HL-60/S4 treated with phorbol 12-myristate 13-acetate at 8.2 ng/mL for 4 days and 3 days (cell line): ENCODE results near the gene HOXD1.

Source experiments
- in situ Hi-C: fragments of 300-500 bp; cut with MboI; formaldehyde crosslinking; loops from 2 replicates; pipeline ENCODE4 v1.15.0; 2022; ENCODE audit warnings: low sequenced_read_pairs

The HOXD1 gene

DNA sequence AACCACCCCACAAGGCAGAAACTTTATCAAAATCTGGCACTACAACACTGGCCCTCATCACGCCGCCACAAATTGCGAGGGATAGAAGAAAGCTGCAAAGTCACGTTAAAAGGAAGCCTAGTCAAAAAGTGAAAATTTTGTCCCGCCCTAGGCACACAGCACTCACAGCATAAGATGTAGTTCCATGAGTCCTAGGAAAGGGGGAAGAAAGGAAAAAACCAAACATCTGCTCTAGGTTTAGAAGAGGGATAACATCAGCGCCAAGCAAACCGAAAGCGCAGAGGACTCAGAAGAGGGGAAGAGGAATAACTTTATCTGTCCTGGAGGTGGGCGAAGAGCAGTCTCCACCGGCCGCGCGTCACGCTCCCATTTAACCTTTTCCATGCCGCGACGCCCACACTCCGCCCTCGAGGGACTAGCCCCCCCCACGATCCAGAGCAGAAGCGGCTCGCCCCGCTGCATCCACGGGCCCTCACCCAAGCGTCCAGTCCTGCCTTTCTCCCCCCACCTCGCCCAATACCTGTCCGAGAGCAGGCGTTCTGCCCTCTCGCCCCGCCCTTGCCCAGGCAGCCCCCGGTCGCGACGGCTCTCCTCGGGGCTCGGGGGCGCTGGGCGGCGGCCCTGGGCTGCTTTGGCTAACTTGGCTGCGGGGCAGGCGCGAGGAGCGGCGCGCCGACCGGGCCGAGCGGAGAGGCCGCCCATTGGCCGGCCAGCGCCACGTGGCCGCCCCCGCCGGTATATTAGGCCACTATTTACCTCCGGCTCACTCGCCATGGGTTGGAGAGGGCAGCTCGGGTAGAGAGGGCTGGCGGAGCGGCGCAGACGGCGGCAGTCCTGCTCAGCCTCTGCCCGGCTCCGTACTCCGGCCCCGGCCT lies at the start of gene HOXD1:
HOXD1 (plus strand) TSS at position 770 of the 875 bp plus-strand sequence. CDS start 134 bp downstream, outside the sequence.
- in situ Hi-C loops: no loop called here

DNA sequence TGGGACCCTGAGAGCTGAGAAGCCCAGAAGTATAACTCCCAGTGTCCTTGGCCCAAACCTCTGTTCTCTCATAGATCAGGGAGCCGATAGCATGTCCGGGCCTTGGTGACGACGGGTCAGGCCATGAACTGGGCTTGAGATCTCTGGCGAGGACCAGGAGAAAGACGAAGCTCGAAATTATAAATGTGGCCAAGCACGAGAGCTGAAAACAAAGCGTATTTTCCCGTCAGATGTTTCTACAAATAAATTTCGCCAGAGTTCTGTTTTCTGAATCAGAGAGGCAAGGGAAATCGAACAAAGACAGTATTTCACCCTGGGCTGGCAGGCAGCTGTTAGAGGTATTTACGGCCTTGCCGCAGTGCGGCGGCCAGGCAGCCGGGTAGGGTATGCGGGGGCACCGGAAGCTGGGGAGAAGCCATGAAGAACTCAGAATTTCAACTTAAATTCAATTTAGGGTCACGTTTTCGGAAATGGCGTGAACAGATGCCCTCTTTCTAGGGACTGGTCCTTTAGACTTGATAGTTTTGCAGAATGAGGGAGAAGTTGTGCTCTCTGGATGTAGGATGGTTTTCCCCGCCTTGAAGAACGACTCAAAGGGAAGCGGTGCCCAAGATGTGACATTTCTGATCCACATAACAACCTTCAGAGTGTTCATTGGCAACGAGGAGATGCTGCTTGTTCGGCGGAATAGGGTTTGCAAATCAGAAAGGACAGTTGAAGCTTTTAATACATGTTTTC lies 49.4 kb upstream of the HOXD1 start:
- in situ Hi-C loops: loop anchor here (25.0 kb wide), 2 partner anchors 523 to 998 kb away; no protein-coding TSS in a partner anchor

DNA sequence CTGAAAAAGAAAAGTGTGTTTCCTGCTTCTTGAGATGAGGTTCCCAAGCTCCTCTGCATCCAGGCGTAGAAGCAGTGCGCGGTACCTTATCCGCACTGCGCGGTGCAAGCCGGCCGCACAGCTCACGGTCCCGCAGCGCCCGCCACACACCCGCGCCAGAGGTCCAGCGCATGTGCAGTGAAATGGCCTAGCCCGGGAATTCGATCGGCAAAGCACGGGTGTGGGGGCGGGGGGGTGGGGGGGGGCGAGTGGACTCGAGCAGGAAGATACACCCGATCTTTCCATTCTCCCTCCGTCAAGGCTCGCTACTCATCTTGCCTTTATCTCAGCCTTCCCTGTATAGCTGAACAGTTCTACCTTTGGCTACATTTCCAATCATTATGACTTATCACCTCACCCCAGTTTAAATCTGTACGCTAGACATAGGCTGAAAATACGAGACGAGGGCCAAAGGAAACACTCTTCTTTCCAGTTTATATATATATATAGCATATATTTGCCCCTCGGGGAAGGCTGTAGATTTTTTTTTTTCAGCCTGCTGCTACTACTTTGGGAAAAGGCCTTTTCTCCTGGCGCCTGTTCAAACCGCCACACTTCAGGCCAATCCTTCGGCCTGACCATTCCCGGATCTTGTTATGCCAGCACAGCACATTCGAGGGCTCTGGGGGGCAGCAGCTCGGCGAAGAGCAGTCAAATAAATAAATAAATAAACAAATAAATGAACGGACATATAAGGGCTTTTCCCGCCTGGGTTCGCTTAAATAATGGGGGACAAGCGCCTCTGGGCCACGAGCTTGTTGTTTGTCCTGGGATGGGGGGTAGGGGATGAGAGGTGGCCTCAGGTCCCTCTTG lies 48.6 kb upstream of the HOXD1 start:
- in situ Hi-C loops: loop anchor here (25.0 kb wide), 2 partner anchors 522 to 997 kb away; no protein-coding TSS in a partner anchor

DNA sequence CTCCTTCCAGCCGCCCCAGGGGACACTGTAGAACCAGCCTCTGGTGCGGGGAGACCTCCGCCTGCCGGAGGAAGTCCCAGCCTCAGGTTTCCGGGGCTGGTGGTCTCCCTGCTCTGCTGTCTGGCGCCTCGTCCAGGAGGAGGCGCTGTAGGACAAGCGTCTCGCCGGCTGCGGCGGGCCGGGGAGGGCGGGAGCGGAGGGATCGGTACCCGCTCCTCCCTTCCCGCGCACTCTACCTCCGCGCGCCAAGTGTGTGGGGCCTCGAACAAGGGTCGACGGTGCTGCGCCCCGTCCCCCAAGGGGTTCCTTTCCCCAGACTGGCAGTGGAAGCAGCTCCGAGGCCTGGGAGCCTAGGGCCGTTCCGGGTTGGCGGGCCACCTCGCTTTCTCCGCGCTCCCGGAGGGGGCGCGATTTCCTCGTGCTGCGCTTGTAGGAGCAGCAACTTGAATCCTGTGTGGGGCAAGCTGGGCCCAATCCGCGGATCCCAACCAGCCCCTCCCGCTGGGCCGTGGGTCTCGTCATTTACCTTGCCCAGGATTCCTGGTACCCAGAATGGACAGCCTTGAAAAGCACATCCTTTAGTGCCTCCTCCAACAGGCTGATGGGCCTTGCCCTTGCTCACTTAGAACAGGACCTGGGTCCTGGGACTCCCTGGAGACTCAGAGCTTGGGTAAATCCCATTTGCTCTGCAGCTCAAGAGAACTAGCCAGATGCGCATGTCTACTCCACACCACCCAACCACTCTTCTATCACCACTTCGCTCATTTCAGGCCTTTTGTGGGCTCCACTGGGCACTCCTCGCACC lies 47.8 kb upstream of the HOXD1 start:
- in situ Hi-C loops: loop anchor here (25.0 kb wide), 2 partner anchors 522 to 997 kb away; no protein-coding TSS in a partner anchor

DNA sequence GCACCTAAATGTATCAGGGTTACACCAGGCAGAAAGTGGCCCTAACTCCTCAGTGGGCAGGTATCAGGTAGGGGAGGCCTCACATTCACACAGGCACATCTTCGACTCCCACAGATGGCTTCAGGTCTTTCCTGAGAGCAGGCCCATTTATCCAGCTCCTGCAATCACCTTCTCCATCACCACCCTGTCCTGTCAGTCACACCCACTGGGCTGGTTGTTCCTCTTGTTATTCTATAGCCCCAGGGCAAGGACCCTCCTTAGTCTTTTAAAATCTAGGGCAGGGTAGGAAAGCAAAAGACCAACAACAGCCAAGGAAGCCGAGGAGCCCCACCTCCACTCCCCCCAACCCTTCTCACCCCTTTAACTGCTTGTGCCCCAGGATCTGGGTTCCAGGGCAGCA lies 46.2 kb upstream of the HOXD1 start:
- in situ Hi-C loops: loop anchor here (25.0 kb wide), 2 partner anchors 520 to 995 kb away; no protein-coding TSS in a partner anchor

DNA sequence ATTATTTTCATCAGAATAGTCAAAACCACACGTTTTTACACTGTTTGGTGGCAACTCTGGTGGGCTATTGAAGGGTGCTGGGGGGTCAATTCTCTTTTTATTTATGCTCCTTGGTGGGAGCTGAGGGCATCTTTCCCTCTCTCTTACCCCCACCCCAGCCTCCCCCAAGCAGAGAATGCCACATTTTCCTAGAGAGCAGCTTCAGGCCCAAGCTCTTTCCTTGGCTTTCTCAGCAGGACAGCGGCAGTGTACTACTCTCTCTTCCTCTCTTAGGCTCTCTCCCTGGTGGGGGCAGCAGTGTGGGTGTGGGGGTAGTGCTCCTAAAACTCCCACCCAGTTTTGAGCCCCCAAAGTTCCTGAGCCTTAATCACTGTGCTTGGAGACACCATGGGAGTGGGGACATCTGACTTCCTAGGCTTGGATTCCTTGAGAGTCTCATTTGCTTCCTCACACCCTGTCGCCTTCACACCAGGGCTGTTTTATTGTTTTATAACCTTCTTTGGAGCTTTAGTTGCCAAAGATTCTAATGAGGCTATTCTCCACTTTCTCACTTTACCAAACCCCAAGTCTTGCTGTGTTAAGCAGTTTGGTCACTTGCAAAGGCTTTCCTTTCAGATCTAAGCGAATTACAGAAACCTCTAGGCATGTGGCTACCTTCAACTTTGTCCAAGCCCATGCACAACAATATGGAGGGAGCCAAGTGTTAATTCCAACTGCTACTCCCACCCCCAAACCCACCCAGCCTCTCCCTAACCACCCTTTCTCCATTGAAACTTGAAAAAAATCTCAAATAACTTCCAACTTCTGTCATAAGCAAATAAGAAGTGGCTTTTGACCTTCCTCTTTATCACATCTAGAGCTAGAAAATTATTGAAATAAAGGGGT lies 43.1 kb upstream of the HOXD1 start:
- in situ Hi-C loops: loop anchor here (25.0 kb wide), 2 partner anchors 517 to 992 kb away; no protein-coding TSS in a partner anchor

DNA sequence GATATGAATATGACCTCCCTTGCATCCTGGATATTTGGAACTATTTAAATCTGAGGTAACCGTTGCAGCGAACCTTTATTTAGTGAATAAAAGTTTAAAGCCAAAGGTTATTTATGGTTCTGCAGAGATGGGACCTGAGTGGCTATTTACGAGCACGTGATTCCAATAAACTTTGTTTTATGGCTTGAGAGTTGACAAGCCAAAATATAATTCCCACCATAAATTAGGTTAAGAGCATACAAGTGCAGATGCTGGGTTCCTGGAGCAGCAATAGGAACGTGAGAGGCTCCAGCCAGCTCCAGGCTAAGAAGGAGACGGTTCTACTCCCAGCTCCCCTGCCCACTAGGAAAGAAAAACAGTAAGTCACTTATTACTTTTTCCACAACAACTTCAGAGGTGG lies 42.4 kb upstream of the HOXD1 start:
- in situ Hi-C loops: loop anchor here (25.0 kb wide), 2 partner anchors 516 to 991 kb away; no protein-coding TSS in a partner anchor

DNA sequence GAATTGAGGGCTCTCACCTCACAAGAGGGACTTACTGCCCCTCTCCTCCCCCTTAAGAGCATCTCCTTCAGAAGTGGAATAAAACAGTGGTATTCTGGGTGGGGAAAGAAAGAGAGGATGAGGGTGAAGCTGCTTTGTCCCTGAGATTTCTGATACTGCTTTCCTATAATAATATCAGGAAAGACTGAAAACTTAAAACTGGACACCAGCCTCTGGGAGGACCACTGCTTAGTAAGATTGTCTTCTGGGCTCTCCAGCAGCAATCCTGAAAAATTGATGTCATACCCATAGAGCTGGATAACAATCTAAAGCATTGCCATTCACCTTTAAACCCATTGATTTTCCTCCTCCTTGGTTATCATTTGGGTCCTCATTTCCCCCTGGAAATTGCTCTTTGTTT lies 41.8 kb upstream of the HOXD1 start:
- in situ Hi-C loops: loop anchor here (25.0 kb wide), 2 partner anchors 516 to 991 kb away; no protein-coding TSS in a partner anchor

- in situ Hi-C loops: loop anchor here (25.0 kb wide), 2 partner anchors 515 to 990 kb away; no protein-coding TSS in a partner anchor
Observed at GRCh38 chr2:176147210-176147799, 41.2 kb upstream of the HOXD1 start.

DNA sequence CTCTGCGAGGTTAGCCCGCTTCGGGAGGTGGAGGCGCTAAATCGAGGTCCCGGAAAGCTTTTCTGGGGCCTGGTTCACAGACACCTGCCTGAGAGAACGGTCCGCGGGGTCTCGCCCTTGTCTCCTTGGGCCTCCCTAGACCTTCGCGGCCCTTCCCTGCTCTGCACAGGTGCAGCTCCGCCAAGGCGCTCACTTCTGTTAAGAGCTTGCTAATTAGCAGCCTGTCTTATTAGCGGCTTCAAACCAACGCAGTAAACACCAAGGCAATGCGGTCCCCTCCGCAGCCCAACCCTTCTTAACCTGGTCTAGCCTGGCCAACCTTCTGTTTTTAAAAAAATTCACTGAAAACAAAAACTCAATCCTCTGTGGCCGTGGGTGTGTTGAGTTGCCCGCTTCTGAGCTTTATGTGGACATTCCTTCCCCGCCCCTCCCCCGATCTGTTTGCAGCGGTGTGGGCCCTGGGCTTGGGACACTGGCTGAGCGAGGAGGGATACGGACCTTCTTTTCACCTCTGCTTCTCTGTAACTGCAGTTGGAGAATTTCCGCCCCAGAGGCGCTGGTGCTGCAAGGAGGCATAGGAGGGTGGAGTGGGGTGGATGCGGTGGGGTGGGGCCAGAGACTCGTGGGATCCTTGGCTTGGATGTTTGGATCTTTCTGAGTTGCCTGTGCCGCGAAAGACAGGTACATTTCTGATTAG lies 40.5 kb upstream of the HOXD1 start:
- in situ Hi-C loops: loop anchor here (25.0 kb wide), 2 partner anchors 514 to 989 kb away; no protein-coding TSS in a partner anchor

GRCh38 chr2:176148751-176149421 lies 39.6 kb upstream of the HOXD1 start:
- in situ Hi-C loops: loop anchor here (25.0 kb wide), 2 partner anchors 513 to 988 kb away; no protein-coding TSS in a partner anchor

DNA sequence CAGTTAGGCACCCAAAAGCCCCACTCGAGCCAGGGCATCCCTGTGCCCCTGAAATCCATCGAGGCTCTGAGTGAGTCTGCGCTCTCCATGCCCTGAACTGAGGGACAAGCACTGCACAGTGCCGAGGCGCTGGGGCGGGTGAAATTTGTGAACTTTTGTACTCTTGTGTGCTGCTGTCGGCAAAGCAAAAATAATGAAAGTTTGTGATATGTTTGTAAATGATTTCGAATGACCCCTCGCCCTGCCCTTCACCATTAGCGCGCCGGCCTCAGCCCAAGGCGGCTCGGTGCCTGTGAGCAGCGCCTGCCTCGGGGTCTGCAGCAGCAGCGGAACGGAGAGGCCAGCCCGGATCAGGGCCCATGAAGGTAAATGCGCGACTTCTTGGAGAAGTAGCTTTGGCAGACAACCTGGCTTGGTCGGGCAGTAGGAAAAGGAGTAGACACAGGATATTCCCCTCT lies 39.0 kb upstream of the HOXD1 start:
- in situ Hi-C loops: loop anchor here (25.0 kb wide), 2 partner anchors 513 to 988 kb away; no protein-coding TSS in a partner anchor

DNA sequence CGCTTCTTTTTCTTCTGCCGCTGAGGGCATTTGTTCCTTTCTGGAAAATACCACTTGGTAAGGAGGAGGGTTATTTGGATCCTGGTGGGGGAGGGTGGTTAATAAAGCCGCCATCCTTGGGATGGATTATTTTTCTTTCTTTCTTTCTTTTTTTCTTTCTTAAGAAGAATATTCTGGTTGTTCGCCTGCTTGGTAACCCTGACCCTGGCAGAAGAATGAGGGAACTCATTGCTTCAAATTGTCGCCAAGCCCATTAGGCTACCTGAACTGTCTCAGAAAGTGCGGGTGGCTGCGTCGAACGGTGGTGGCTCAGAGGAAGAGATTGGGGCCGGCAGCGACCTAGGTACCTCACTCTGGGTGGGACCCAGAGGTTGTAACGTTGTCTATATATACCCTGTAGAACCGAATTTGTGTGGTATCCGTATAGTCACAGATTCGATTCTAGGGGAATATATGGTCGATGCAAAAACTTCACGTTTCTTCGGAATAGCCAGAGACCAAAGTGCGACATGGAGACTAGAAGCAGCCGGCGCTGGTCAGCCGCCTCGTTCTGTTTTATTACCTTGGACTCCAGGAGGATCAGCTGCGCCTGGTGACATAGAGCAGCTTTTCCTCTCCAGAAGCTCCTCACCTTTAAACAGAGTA lies 38.4 kb upstream of the HOXD1 start:
- in situ Hi-C loops: loop anchor here (25.0 kb wide), 2 partner anchors 512 to 987 kb away; no protein-coding TSS in a partner anchor

DNA sequence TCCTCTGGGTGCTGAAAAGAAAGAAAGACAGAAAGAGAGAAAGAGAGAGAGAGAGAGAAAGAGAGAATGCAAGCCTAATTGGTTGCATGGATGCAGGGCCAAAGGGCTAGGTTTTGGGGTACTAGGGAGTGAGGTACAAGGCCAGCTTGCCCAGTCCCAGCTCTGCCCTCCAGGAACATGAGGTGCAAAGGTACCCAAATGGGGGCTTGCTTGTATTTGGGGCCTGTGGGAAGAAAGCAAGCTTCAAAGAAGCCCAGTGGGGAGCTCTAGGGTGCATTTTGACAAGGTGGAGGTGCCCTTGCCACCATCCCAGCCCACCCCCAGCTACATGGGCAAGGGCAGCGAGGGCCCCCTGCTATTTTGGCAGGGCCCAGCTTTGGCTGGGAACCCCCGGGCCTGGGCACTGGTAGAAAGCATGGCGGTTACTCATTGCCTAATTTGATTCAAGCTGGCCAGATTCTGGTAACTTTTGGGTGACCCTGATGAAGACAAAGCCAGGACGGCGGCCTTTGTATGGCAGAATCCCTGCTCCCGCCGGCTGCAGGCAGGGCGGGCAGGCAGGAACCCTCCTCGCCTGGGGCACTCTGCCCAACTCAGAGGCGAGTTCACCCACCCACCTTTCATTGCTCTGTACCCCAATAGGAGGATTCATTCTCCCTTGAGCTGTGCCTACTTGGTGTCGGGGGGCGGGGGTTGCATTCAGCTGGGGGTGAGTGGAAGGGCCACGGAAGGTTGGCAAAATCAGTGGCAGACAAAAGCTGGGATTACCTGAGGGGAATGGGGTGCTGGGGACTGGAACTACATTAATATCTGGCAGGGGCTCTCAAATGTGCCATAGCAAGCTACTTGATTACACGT lies 37.7 kb upstream of the HOXD1 start:
- in situ Hi-C loops: no loop called here
